ENCODE measurements around the gene LANCL3. TPM values are rescaled to one million over a fixed set of nuclear protein-coding genes. Genes with fewer than 3 reads are reported as not detected.

LANCL3 gene
- total RNA-seq, 6 experiments from 2014 or later = 0.03 TPM; not detected in 5

DNA sequence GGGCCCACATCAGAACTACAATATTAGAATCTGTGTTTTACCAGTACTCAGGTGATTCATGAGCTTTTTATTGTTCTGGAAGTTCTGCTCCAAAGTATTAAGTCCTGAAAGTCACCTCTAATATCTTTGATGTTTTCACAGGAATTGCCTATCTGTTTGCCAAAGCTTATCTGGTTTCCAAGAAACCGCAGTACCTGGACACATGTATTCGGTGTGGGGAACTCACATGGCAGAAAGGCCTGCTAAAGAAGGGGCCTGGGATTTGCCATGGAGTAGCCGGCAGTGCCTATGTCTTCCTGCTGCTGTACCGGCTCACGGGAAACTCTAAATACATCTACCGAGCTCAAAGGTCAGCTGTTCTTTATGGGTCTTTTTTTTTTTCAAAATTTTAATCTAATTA lies 95.7 kb downstream of the LANCL3 start:
- Mint-ChIP-seq H3K4me1 (ENCODE audit: low read depth) (no peaks in the 10 kb centered on the region), H3K27me3 (ENCODE audit: insufficient read depth) (no peaks in the 10 kb centered on the region), H3K9me3 (no peaks in the 10 kb centered on the region), H3K4me3 (no peak overlapping the region), H3K27ac (no peak overlapping the region), H3K36me3 (ENCODE audit: low read depth) (no peaks in the 10 kb centered on the region)
- DNase-seq = no peak
- TF ChIP-seq, protein P1, sequence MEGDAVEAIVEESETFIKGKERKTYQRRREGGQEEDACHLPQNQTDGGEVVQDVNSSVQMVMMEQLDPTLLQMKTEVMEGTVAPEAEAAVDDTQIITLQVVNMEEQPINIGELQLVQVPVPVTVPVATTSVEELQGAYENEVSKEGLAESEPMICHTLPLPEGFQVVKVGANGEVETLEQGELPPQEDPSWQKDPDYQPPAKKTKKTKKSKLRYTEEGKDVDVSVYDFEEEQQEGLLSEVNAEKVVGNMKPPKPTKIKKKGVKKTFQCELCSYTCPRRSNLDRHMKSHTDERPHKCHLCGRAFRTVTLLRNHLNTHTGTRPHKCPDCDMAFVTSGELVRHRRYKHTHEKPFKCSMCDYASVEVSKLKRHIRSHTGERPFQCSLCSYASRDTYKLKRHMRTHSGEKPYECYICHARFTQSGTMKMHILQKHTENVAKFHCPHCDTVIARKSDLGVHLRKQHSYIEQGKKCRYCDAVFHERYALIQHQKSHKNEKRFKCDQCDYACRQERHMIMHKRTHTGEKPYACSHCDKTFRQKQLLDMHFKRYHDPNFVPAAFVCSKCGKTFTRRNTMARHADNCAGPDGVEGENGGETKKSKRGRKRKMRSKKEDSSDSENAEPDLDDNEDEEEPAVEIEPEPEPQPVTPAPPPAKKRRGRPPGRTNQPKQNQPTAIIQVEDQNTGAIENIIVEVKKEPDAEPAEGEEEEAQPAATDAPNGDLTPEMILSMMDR (IDR thresholded peaks at IDR 0.05) = no peak

DNA sequence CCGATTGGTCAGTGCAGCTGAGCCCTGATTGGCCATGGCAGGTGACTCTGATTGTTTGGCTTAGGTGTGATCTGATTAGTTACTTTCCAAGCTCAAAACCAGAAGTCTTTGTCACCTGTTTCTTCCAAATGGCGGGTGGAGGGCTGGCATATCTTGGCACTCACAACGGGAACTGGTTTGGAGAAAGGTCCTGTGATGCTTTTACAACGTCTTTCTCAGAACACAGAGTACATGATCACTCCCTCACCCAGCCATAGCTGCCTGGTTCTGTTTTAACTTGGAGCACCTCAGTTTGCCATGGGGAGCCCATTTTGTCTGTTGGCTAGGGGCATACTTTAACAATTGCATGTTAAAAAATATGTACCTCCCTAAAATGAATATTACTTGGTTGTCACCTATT lies 101.1 kb downstream of the LANCL3 start:
- H3K27me3 Mint-ChIP-seq (ENCODE audit: insufficient read depth) = no peaks in the 10 kb centered on the region; the same call in 1 of the 2 replicates
- no peak for DNase-seq
- H3K9me3 Mint-ChIP-seq = no peaks in the 10 kb centered on the region
- H3K27ac Mint-ChIP-seq = no peak overlapping the region
- no peaks in the 10 kb centered on the region for H3K36me3 Mint-ChIP-seq (ENCODE audit: low read depth)
- TF ChIP-seq, protein P1 (IDR thresholded peaks at IDR 0.05) = no peak
- H3K4me3 Mint-ChIP-seq = no peak overlapping the region
- no peaks in the 10 kb centered on the region for H3K4me1 Mint-ChIP-seq (ENCODE audit: low read depth)

DNA sequence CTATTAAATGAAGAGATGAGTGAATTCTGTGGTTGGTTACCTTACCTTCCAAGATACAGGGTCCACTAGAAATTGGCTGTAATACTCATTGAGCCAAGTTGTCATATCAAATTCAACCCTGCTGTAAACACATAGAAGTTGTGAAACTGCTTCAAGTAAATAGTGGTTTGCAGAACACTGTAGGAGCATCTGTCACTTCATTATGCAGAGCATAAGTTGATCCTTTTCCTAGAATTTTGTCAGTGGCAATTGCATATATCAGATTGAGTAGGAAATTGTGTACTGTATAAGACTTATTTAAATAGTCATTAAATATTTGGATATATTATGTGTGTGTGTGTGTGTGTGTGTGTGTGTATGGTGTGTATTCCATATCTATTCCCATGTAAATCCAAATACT lies 105.3 kb downstream of the LANCL3 start:
- no peak for DNase-seq
- Mint-ChIP-seq H3K36me3 (ENCODE audit: low read depth) (no peaks in the 10 kb centered on the region), H3K4me1 (ENCODE audit: low read depth) (no peaks in the 10 kb centered on the region), H3K4me3 (no peak overlapping the region), H3K27ac (no peak overlapping the region), H3K27me3 (ENCODE audit: insufficient read depth) (peaks cover 1% of the 10 kb centered on the region), H3K9me3 (no peaks in the 10 kb centered on the region)
- TF ChIP-seq, protein P1 (IDR thresholded peaks at IDR 0.05) = no peak

DNA sequence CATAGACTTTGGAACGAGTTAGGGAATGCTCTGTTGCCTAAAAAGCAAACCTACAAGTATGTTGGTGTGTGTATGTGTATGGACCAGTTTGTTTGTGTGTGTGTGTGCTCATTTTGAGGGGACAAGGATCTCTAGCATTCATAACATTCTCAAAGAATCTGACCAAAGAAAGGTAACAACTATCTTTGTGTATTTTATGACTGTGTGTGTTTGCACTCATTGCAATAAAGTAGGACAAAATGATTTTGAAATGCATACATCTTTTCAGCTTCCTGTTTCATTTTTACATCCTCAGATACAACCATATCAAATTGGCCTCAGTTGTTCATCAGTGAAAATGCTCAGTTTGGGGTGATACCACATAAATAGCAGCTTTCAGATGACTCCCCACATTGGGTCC lies 105.8 kb downstream of the LANCL3 start:
- no peaks in the 10 kb centered on the region for H3K9me3 Mint-ChIP-seq
- no peaks in the 10 kb centered on the region for H3K4me1 Mint-ChIP-seq (ENCODE audit: low read depth)
- TF ChIP-seq, protein P1 (IDR thresholded peaks at IDR 0.05) = no peak
- no peak overlapping the region for H3K4me3 Mint-ChIP-seq
- no peak overlapping the region for H3K27ac Mint-ChIP-seq
- no peaks in the 10 kb centered on the region for H3K36me3 Mint-ChIP-seq (ENCODE audit: low read depth)
- DNase-seq = no peak
- peaks cover 1% of the 10 kb centered on the region for H3K27me3 Mint-ChIP-seq (ENCODE audit: insufficient read depth)

DNA sequence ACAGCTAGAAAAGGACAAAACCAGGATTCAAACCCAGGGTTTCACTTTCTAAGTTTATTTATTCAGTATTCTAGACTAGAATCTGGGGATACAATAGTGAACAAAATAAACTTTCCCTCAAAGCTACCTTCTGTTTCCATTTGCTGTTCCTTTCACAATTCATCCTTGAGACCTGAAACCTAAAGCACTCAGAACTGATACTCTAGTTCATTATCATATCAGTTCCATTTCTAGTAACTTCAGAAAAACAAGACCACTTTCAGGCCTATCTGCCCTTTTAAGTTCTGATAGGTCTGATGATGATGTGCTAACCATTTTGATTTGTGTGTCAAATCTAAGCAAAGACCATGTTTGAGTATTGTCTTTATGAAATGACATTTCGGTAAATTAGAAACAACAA lies 106.3 kb downstream of the LANCL3 start:
- H3K27ac Mint-ChIP-seq = no peak overlapping the region
- TF ChIP-seq, protein P1 (IDR thresholded peaks at IDR 0.05) = no peak
- H3K4me1 Mint-ChIP-seq (ENCODE audit: low read depth) = no peaks in the 10 kb centered on the region
- H3K36me3 Mint-ChIP-seq (ENCODE audit: low read depth) = no peaks in the 10 kb centered on the region
- H3K27me3 Mint-ChIP-seq (ENCODE audit: insufficient read depth) = peaks cover 1% of the 10 kb centered on the region
- H3K4me3 Mint-ChIP-seq = no peak overlapping the region
- no peak for DNase-seq
- no peaks in the 10 kb centered on the region for H3K9me3 Mint-ChIP-seq

DNA sequence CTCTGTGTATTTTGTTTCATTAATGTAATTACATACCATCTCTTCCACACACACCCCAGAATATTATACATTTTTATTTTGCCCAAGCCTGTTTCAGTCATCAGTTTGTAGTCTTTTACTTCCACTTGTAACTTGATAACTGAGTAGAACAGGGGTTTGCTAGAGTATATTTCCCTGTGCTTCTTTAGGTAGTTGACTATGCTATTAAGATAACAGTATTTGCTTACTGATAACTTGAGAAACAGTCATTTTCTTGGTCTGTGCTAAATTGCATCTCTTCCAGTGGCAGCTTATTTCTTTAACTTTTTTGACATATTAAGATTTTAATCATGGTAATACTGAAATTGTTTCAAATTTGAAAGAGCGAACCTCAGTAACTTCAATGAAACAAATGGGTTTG lies 107.1 kb downstream of the LANCL3 start:
- H3K4me1 Mint-ChIP-seq (ENCODE audit: low read depth) = no peaks in the 10 kb centered on the region
- peaks cover 1% of the 10 kb centered on the region; the same call in 1 of the 2 replicates for H3K27me3 Mint-ChIP-seq (ENCODE audit: insufficient read depth)
- DNase-seq = no peak
- TF ChIP-seq, protein P1 (IDR thresholded peaks at IDR 0.05) = no peak
- H3K36me3 Mint-ChIP-seq (ENCODE audit: low read depth) = no peaks in the 10 kb centered on the region
- H3K4me3 Mint-ChIP-seq = no peak overlapping the region
- no peak overlapping the region for H3K27ac Mint-ChIP-seq
- no peaks in the 10 kb centered on the region for H3K9me3 Mint-ChIP-seq
